Stimulated activated CD8-positive, alpha-beta memory T cell treated with anti-CD3 and anti-CD28 coated beads, Interleukin-2, amount 100 ng/mL, for 1 hour (primary cell): ENCODE data around the gene DDIT4.
"Not testable (repeated sequence)": the region's sequence is repeated elsewhere in the genome, so short reads cannot be mapped to it uniquely, and the experiment has no call there.

Experiments
- DNase-seq, 2 donors: peaks; one replicate each; pipeline ENCODE4 v3.0.0-alpha.2; 2020; ENCODE audit warnings: low read depth in 2 of 2

DDIT4 gene

GRCh38 chr10:72249176-72249862 lies 24.4 kb upstream of the DDIT4 start:
- not testable (repeated sequence) for DNase-seq

GRCh38 chr10:72250666-72251065 lies 23.1 kb upstream of the DDIT4 start:
- DNase-seq, result no peak

- no peak for DNase-seq
Observed at GRCh38 chr10:72251635-72252034, 22.1 kb upstream of the DDIT4 start.

- no peak for DNase-seq
Observed at GRCh38 chr10:72252972-72253371, 20.8 kb upstream of the DDIT4 start.

GRCh38 chr10:72253578-72253977 lies 20.1 kb upstream of the DDIT4 start:
- no peak for DNase-seq

GRCh38 chr10:72254813-72255568 lies 18.7 kb upstream of the DDIT4 start:
- DNase-seq, result no peak

GRCh38 chr10:72255977-72256729 lies 17.6 kb upstream of the DDIT4 start:
- no peak for DNase-seq

- no peak for DNase-seq
Observed at GRCh38 chr10:72257051-72257892, 16.5 kb upstream of the DDIT4 start.

- no peak for DNase-seq
Observed at GRCh38 chr10:72258617-72259016, 15.1 kb upstream of the DDIT4 start.

- no peak for DNase-seq
Observed at GRCh38 chr10:72259491-72260238, 14.1 kb upstream of the DDIT4 start.

GRCh38 chr10:72260239-72260975 lies 13.3 kb upstream of the DDIT4 start:
- DNase-seq, result peak; percentile 54 to 71

- DNase-seq, result no peak
Observed at GRCh38 chr10:72260976-72261783, 12.5 kb upstream of the DDIT4 start.

- DNase-seq, result no peak
Observed at GRCh38 chr10:72261784-72262404, 11.8 kb upstream of the DDIT4 start.

GRCh38 chr10:72263613-72264241 lies 10.0 kb upstream of the DDIT4 start:
- no peak for DNase-seq

- DNase-seq, result no peak
Observed at GRCh38 chr10:72264536-72264935, 9.2 kb upstream of the DDIT4 start.

- no peak for DNase-seq
Observed at GRCh38 chr10:72265508-72265907, 8.2 kb upstream of the DDIT4 start.

- no peak for DNase-seq
Observed at GRCh38 chr10:72265990-72266865, 7.5 kb upstream of the DDIT4 start.
